BE2C (cell line): Measurements from ENCODE around the gene SUPV3L1.

Experiments
- DNase-seq: peaks from one replicate; pipeline ENCODE4 v3.0.0-alpha.2; 2020
- H3K27me3 ChIP-seq: fragments of 250-450 bp; sonication (Bioruptor Pico); 2 replicates; pipeline ENCODE4 v1.5.1; 2020; ENCODE audit warnings: mild to moderate bottlenecking
- H3K36me3 ChIP-seq: fragments of 250-450 bp; sonication (Bioruptor Pico); 2 replicates; pipeline ENCODE4 v1.5.1; 2020; ENCODE audit warnings: mild to moderate bottlenecking
- H3K4me1 ChIP-seq: fragments of 250-450 bp; sonication (Bioruptor Pico); 2 replicates; pipeline ENCODE4 v1.5.1; 2020
- H3K4me3 ChIP-seq: 2 replicates; pipeline ENCODE4 v1.5.1; 2011; ENCODE audit warnings: low read depth, low read length
- H3K9me3 ChIP-seq: fragments of 250-450 bp; sonication (Bioruptor Pico); 2 replicates; pipeline ENCODE4 v1.5.1; 2020
- CTCF ChIP-seq: IDR thresholded peaks from 2 replicates; pipeline ENCODE4 v1.5.1; 2012; ENCODE audit warnings: mild to moderate bottlenecking, low read depth, low read length

SUPV3L1 gene

GRCh38 chr10:69215405-69216171 lies 35.6 kb downstream of the SUPV3L1 start:
- Histone ChIP-seq H3K9me3 (no peaks in the 10 kb centered on the region), H3K36me3 (no peaks in the 10 kb centered on the region), H3K27me3 (no peaks in the 10 kb centered on the region), H3K4me1 (no peaks in the 10 kb centered on the region), H3K4me3 (no peak overlapping the region)
- DNase-seq: no peak
- no peak for TF ChIP-seq CTCF

DNA sequence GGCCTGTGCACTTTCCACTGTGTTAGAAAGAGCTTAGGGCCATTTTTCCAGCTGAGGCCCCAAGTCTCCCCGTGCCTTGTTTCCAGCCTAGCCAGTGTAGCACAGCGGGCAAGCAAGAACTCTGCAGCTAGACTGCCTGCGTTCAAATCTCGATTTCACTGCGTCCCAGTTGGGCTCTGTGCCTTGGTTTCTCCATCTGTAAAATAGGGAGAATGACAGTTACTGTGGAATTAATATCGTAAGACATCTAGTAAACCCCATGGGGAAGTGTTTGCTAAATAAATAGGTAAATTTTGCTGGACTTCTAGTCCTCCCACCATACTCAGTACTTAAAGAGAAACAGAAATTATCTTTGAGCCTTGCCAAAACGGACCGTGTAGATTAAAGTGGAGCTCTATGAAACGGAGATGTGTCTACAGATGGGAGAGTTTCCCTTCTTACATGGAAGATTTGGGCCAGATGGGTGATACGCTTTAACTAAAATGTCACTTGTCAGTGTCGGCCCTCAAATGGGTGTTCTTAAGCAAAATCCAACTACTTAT lies 36.6 kb downstream of the SUPV3L1 start:
- H3K27me3 ChIP-seq: no peaks in the 10 kb centered on the region
- no peak overlapping the region for H3K4me3 ChIP-seq
- H3K4me1 ChIP-seq: no peaks in the 10 kb centered on the region
- DNase-seq: no peak
- H3K9me3 ChIP-seq: no peaks in the 10 kb centered on the region
- TF ChIP-seq CTCF: no peak
- H3K36me3 ChIP-seq: no peaks in the 10 kb centered on the region

DNA sequence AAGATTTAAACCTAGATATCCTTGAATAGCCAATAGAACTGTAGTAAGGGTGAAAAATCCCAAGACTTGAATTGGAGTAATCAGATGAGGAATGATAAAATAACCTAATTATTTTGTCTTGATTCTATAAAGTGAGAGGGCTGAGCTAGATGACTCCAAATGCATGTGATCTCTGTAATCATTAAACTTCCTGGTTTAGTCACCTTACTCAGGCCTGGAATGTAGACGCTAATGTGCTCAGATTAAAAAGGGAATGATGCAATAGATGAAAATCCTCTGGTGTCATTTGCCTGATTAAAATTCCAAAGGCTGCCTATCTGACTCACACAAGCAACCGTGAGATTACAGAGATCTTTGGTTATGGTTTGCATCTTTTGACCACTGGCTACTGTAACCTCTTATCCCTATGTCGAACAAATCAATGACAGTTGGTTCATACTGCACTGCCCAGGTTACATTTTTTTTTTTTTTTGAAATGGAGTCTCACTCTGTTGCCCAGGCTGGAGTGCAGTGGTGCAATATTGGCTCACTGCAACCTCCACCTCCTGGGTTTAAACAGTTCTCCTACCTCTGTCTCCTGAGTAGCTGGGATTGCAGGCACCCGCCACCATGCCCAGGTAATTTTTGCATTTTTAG lies 37.2 kb downstream of the SUPV3L1 start:
- Histone ChIP-seq H3K4me3 (no peak overlapping the region), H3K27me3 (no peaks in the 10 kb centered on the region), H3K4me1 (no peaks in the 10 kb centered on the region), H3K9me3 (no peaks in the 10 kb centered on the region), H3K36me3 (no peaks in the 10 kb centered on the region)
- no peak for TF ChIP-seq CTCF
- DNase-seq: no peak

DNA sequence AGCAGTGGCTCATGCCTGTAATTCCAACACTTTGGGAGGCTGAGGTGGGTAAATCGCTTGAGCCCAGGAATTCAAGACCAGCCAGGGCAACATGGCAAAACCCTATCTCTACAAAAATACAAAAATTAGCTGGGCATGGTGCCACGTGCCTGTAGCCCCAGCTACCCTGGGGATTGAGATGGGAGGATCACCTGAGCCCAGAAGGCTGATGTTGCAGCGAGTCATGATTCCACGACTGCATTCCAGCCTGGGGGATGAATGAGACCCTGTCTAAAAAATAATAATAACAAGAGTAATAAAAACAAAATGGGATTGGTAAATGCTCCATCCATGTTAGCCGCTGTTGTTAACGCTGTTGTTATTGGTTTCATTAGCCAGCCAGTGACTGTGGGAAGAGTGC lies 38.8 kb downstream of the SUPV3L1 start:
- no peak for DNase-seq
- H3K36me3 ChIP-seq: no peaks in the 10 kb centered on the region
- H3K9me3 ChIP-seq: no peaks in the 10 kb centered on the region
- H3K4me1 ChIP-seq: no peaks in the 10 kb centered on the region
- H3K4me3 ChIP-seq: no peak overlapping the region
- TF ChIP-seq CTCF: no peak
- H3K27me3 ChIP-seq: no peaks in the 10 kb centered on the region

DNA sequence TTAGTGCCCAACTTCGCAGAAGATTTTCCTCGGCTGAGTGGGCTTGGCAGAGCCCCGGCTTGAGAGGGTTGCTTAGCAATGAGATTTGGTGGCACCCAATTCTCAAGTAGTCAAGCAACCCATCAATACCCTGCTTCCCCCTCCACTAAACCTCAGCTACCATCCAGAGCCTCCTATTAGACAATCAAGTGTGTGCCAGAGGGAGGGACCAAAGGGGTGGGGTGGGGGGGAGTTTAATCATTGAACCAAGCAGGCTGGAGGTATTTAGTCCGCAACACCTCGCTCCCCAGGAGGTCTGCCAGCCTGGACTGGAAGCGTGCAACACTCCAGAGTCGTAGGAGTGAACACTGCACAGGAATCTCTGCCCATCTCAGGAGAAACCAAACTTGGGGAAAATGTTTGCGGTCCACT lies 40.0 kb downstream of the SUPV3L1 start, which contains the start of gene HKDC1:
Gene HKDC1 (plus strand): TSS at position 292 of the 411 bp plus-strand sequence. CDS start 104 bp downstream, at position 396.
- Histone ChIP-seq H3K4me3 (no peak within 1 kb of the TSS), H3K36me3 (no peaks in the 10 kb centered on the region), H3K9me3 (no peaks in the 10 kb centered on the region), H3K4me1 (no peaks in the 10 kb centered on the region), H3K27me3 (no peaks in the 10 kb centered on the region)
- no peak for DNase-seq
- no peak for TF ChIP-seq CTCF

GRCh38 chr10:69220507-69220906 lies 40.5 kb downstream of the SUPV3L1 start:
- Histone ChIP-seq H3K27me3 (no peaks in the 10 kb centered on the region), H3K36me3 (no peaks in the 10 kb centered on the region), H3K4me3 (no peak overlapping the region), H3K4me1 (no peaks in the 10 kb centered on the region), H3K9me3 (no peaks in the 10 kb centered on the region)
- DNase-seq: no peak
- no peak for TF ChIP-seq CTCF
